Stimulated activated CD4-positive, alpha-beta T cell treated with anti-CD3 and anti-CD28 coated beads, Interleukin-1b, Interleukin-23, amount 100 ng/mL, for 24 hours (primary cell): Measurements from ENCODE around the gene ARL10.

Experiments
- DNase-seq, 4 experiments: peaks; one replicate each; pipeline ENCODE4 v3.0.0-alpha.2; 2020; ENCODE audit warnings: low read depth in 4 of 4, low spot score in 1 of 4

The ARL10 gene

GRCh38 chr5:176410486-176411180 lies 45.3 kb downstream of the ARL10 start:
- no peak for DNase-seq

DNA sequence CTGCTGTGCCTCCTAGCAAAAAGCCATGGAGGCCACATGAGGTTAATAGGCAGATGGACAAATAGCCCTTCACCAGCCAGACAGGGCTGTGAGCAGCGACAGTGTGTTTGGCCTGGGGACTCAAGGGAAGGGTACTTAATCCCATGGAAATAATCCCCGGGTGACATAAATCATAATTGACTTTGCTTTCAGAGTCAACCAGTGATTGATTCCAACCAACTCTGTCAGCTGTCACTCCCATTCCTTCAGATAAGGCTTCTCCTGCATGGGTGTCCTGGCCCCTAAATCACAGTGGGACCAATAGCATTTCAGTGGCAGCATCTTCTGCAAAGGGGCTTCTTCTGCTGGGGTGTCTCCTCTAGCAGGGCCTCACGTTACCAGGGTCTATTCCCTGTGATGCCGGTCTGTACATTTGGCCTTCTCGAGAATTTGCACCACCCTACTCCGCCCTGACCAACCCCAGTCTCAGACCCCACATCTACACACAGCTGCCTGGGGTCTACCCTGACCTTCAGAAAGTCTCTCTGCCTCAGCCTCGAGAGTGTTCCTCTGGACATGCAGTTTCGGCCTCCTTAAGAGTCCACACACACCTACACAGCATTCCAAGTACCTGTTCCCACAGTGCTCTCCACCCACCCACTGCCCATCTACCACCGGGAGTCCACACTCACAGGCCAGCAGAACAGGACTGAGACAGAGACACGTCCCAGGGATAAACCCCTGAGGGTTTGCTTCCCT lies 47.4 kb downstream of the ARL10 start:
- no peak for DNase-seq

- DNase-seq, result no peak
Measured at GRCh38 chr5:176413255-176413565, 47.9 kb downstream of the ARL10 start.

GRCh38 chr5:176413709-176414191 lies 48.5 kb downstream of the ARL10 start:
- DNase-seq, result no peak

GRCh38 chr5:176414704-176415103 lies 49.4 kb downstream of the ARL10 start:
- DNase-seq, result no peak

DNA sequence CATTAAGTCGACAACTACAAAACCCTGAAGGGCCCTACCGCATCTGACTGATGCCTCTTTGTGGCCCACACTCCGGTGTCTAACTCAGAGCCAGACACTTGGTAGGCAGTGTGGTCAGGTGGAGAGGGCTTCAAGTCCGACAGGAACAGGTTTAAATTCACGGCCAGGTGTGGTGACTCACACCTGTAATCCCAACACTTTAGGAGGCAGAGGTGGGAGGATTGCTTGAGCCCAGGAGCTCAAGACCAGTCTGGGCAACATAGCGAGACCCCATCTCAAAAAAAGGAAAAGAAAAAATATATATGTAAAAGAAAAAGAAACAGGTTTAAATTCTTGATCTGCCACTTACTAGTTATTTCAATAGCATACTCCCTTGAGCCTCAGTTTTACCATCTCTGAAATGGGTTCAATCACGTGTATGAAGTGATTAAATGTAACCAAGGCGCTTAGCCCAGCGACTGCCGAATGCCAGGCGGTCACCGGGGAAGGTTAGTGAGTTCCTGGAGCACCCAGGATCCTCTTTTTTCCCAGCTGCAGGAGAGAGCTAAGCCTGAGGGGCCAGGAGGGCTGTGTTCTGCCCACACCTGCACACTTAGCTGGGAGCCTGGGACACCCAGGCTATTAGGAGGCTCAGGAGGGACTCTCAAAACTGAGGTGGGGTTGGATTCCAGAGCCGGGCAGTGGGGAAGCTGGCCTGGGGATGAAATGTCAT lies 50.1 kb downstream of the ARL10 start:
- DNase-seq, result no peak

GRCh38 chr5:176415952-176416924 lies 51.0 kb downstream of the ARL10 start, which contains the start of gene CLTB:
TSS of gene CLTB (minus strand) at chr5:176416539. CDS start at chr5:176416363, 176 bp downstream.
- DNase-seq, result peak; percentile 79 to 88 (median 84)

DNA sequence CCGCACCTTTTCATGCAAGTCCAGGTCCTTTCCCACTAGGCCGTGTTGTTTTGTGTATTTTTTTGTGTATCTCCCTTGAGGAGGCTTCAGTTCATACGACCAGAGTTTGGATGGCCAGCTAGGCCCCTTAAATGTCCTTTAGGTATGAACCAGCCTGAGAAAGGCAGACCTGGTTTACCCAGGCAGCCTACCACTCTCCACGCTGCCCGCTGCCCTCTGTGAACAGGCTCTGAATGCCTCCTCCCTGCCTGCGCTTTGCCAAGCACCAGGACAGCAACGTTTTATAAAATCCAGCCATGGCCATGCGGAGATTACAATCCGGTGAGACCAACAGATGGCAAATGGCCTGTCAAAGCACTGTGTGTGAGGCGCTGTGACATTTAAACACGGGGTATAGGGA lies 51.7 kb downstream of the ARL10 start:
- no peak for DNase-seq

- no peak for DNase-seq
Measured at GRCh38 chr5:176418251-176418650, 53.0 kb downstream of the ARL10 start.

GRCh38 chr5:176420086-176420485 lies 54.8 kb downstream of the ARL10 start:
- no peak for DNase-seq

DNA sequence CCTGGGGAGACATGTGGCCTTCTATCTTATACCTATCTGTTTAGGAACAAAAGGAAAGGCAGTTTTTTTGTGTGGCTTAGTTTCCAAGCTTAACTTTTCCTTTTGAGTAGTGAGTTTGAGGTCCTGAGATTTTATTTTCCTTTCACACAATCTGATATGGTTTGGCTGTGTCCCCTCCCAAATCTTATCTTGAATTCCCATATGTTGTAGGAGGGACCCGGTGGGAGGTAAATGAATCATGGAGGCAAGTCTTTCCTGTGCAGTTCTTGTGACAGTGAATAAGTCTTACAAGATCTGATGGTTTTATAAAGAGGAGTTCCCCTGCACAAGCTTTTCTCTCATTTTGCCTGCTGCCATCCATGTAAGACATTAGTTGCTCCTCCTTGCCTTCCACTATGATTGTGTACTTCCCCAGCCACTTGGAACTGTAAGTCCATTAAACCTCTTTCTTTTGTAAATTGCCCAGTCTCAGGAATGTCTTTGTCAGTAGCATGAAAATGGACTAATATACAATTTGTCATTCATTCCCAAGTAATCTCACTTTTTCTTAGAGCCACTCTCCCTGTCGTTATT lies 55.8 kb downstream of the ARL10 start:
- DNase-seq, result no peak

GRCh38 chr5:176424181-176424580 lies 58.9 kb downstream of the ARL10 start:
- no peak for DNase-seq

- no peak for DNase-seq
Measured at GRCh38 chr5:176425138-176425537, 59.9 kb downstream of the ARL10 start.

- no peak for DNase-seq
Measured at GRCh38 chr5:176425791-176426190, 60.5 kb downstream of the ARL10 start.

DNA sequence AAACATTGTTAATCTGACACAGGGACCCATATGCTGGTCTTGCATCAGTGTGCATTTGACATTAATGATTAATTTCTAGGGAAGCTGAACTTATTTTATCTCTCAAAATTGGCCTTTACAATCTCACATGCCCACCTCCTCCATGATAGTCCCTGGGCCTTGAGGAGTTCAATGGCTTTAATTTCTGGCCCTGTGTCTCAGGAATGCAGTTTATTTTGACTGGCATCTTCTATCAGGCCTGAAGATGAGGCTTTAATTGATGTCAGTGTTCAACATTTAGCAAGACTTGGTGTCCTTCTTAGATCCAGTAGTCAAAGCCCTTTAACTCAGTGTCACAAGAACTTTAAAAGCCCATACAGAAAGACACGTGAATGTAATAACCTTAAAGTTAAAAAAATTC lies 61.6 kb downstream of the ARL10 start:
- no peak for DNase-seq

- no peak for DNase-seq
Measured at GRCh38 chr5:176427971-176428370, 62.7 kb downstream of the ARL10 start.

DNA sequence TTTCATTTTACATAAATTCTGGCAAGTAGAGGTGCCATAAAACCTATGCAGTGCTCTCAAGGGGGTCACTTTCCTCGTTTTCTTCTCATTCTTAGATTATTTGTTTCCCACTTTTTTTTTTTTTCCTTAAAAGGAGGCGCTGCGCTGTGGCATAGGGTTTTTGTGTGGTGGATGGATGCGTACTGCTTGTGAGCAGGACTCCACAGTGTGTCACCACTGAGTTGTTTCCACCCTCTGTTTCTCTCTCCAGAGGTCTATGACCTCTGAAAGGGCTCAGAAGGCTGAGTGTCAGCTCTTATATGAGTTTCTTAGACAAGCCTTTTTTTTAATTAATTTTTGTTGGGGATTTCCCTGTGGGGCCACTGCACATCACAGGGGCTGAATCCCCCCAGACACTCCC lies 64.7 kb downstream of the ARL10 start:
- DNase-seq, result no peak
